K562 (cell line): Measurements from ENCODE around the gene CATSPER4. TPM values are rescaled to one million over a fixed set of nuclear protein-coding genes. Genes with fewer than 3 reads are reported as not detected.

Experiments used
- BRF1 ChIP-seq: IDR thresholded peaks from 3 replicates; pipeline ENCODE4 v1.6.1; 2011; ENCODE audit warnings: borderline replicate concordance, mild to moderate bottlenecking; ENCODE audit not compliant: insufficient read length; ENCODE audit errors: extremely low read depth
- EGR1 ChIP-seq: fragments of 450-650 bp; conservative IDR thresholded peaks from 2 replicates; pipeline ENCODE4 v1.6.1; 2017; ENCODE audit warnings: mild to moderate bottlenecking
- FIP1L1 ChIP-seq: fragments of 200-400 bp; formaldehyde crosslinking; IDR thresholded peaks from 2 replicates; pipeline ENCODE4 v1.6.1; 2018; ENCODE audit warnings: mild to moderate bottlenecking, low read depth, low read length; ENCODE audit not compliant: poor library complexity, severe bottlenecking
- KDM2B ChIP-seq: fragments of 250-450 bp; sonication (Bioruptor Pico); IDR thresholded peaks from 2 replicates; pipeline ENCODE4 v1.8.0; 2021; ENCODE audit warnings: mild to moderate bottlenecking, moderate library complexity
- KHSRP ChIP-seq: fragments of 450-650 bp; IDR thresholded peaks from 2 replicates; pipeline ENCODE4 v1.6.1; 2017
- MBD1 ChIP-seq: fragments of 250-450 bp; sonication (Bioruptor Pico); IDR thresholded peaks from 2 replicates; pipeline ENCODE4 v1.8.0; 2022; ENCODE audit warnings: inconsistent platforms
- NONO ChIP-seq, 2 experiments: fragments of 200-400 bp in 1 of 2; fragments of 450-650 bp in 1 of 2; formaldehyde crosslinking in 1 of 2; IDR thresholded peaks; 2 replicates each; pipeline ENCODE4 v1.6.1; 2017; ENCODE audit warnings: low read depth in 2 of 2, mild to moderate bottlenecking in 2 of 2, moderate library complexity in 2 of 2, low read length in 1 of 2
- OTX1 ChIP-seq: fragments of 450-650 bp; formaldehyde crosslinking; IDR thresholded peaks from 2 replicates; pipeline ENCODE4 v1.4.0; 2022; ENCODE audit warnings: mild to moderate bottlenecking
- PTTG1 ChIP-seq: fragments of 450-650 bp; IDR thresholded peaks from 2 replicates; pipeline ENCODE4 v1.6.1; 2016; ENCODE audit warnings: low read depth, mild to moderate bottlenecking, missing genetic modification characterization, missing compliant biosample characterization
- RCOR1 ChIP-seq, 2 experiments: IDR thresholded peaks; 2 replicates each; pipeline ENCODE4 v1.6.1; 2012; ENCODE audit warnings: low read depth in 2 of 2, low read length in 2 of 2, borderline replicate concordance in 1 of 2, improper control_type of control experiment in 1 of 2
- SP1 ChIP-seq: sonication (generic); formaldehyde crosslinking; IDR thresholded peaks from 2 replicates; pipeline ENCODE4 v1.8.1; 2022; ENCODE audit warnings: mild to moderate bottlenecking, missing genetic modification reagents
- TCF3 ChIP-seq: sonication (generic); formaldehyde crosslinking; IDR thresholded peaks from 2 replicates; pipeline ENCODE4 v1.4.0; 2020; ENCODE audit warnings: mild to moderate bottlenecking, missing genetic modification reagents
- TSHZ1 ChIP-seq: fragments of 250-450 bp; sonication (Bioruptor Pico); IDR thresholded peaks from 2 replicates; pipeline ENCODE4 v1.4.0; 2020; ENCODE audit warnings: mild to moderate bottlenecking, moderate library complexity
- ZBTB9 ChIP-seq: fragments of 450-650 bp; formaldehyde crosslinking; IDR thresholded peaks from 2 replicates; pipeline ENCODE4 v1.4.0; 2020; ENCODE audit warnings: mild to moderate bottlenecking, moderate library complexity
- ZNF165 ChIP-seq: fragments of 250-450 bp; sonication (Bioruptor Pico); IDR thresholded peaks from 2 replicates; pipeline ENCODE4 v1.4.0; 2020; ENCODE audit warnings: borderline replicate concordance
- ZNF347 ChIP-seq: fragments of 450-650 bp; formaldehyde crosslinking; IDR thresholded peaks from 2 replicates; pipeline ENCODE4 v1.4.0; 2020; ENCODE audit warnings: low read depth, mild to moderate bottlenecking, moderate library complexity
- ZNF398 ChIP-seq: fragments of 250-450 bp; sonication (Bioruptor Pico); IDR thresholded peaks from 2 replicates; pipeline ENCODE4 v1.8.0; 2021; ENCODE audit warnings: moderate library complexity, mild to moderate bottlenecking, inconsistent platforms
- ZNF444 ChIP-seq: fragments of 250-450 bp; sonication (Bioruptor Pico); IDR thresholded peaks from 2 replicates; pipeline ENCODE4 v1.4.0; 2020; ENCODE audit warnings: mild to moderate bottlenecking, moderate library complexity
- ZNF584 ChIP-seq: fragments of 200-800 bp; sonication (Bioruptor generic); IDR thresholded peaks from 2 replicates; pipeline ENCODE4 v1.6.1; 2016; ENCODE audit warnings: low read depth, mild to moderate bottlenecking, missing genetic modification characterization, missing compliant biosample characterization
- polyA plus RNA-seq, 8 experiments: library from polyadenylated mRNA; depleted of rRNA in 4 of 8; stranded (reverse) in 5 of 8; unstranded in 3 of 8; fragments of >200 nt; fragmentation: Nextera tagmentation in 2 of 8; fragmentation: Illumina TruSeq in 1 of 8; extraction: Ambion mirVana in 2 of 8; extraction: Trizol in 1 of 8; gene quantifications; 2 replicates each; pipeline versions ENCODE4 v1.2.1 to v1.2.3, GENCODE V29; 2011 to 2014; ENCODE audit warnings: inconsistent platforms in 1 of 8, missing spikeins in 1 of 8
- total RNA-seq, 7 experiments: library from RNA; depleted of rRNA in 6 of 7; stranded (reverse); fragments of >200 nt in 6 of 7; fragmentation: Illumina TruSeq in 2 of 7; extraction: Trizol in 2 of 7; gene quantifications; 2 replicates each; pipeline versions ENCODE4 v1.2.1 to v1.2.3, GENCODE V29; 2011 to 2021; ENCODE audit warnings: low replicate concordance in 1 of 7

The CATSPER4 gene
- total and polyA plus RNA-seq, 9 of the 15 experiments (the other 6 are each of a cell fraction or from before 2014, with no cell fraction given), result 0.04 to 0.13 TPM; not detected in 7

- TF ChIP-seq TSHZ1 (no peak), ZNF165 (CRISPR knock-in tag) (no peak), OTX1 (CRISPR knock-in tag) (no peak), RCOR1 (IDR thresholded peaks at IDR 0.05; ENCODE audit: borderline replicate concordance in 1 of 2, low read depth in 2 of 2, low read length in 2 of 2) (peak in 1 of 2 experiments; percentile 48; a peak in 1 of 4 replicates), NONO (IDR thresholded peaks at IDR 0.05; ENCODE audit: low read depth in 2 of 2, low read length in 1 of 2) (peak in 1 of 2 experiments; percentile 92; a peak in 2 of 4 replicates), KDM2B (CRISPR knock-in tag) (peak; percentile 57; the same call in 1 of the 2 replicates), BRF1 (no peak), MBD1 (CRISPR knock-in tag) (no peak), ZNF398 (CRISPR knock-in tag) (no peak), TCF3 (no peak), KHSRP (no peak), ZNF584 (no peak), FIP1L1 (peak; percentile 84), SP1 (CRISPR knock-in tag) (no peak), EGR1 (no peak), ZNF347 (no peak), ZBTB9 (peak; percentile 78; the same call in 1 of the 2 replicates), PTTG1 (tag) (no peak), ZNF444 (no peak)
These were observed 26.2 kb upstream of the CATSPER4 start (continued) for GRCh38 chr1:26164036-26164860.
